GM18511 (cell line): Measurements from ENCODE around the gene ADTRP.

ENCODE experiments used
- ATAC-seq: cut with Tn5 transposase; IDR thresholded peaks from one replicate; pipeline ENCODE4 v1.9.1; 2021; ENCODE audit warnings: mild to moderate bottlenecking, moderate library complexity; ENCODE audit not compliant: unreplicated experiment

Gene ADTRP

GRCh38 chr6:11774426-11774825 is 4.2 kb downstream of the ADTRP start:
- ATAC-seq = no peak

DNA sequence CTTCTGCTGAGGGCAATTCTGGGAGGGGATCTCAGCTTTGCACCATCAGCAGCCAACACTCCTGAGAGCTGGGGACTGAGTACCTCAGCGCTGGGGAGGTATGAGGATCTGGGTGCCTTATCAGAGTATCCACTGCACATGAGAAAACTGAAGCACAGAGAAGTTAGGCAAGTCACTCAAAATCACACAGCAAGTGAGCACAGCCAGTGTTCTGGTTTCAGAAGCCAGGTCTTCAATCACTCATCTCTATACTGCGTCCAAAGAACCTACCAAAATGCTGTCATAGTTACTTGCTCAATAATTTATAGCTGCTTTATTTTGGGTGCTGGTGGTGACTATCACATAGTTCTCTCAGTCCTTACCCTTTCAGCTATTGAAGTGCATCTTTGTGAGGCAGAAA is 5.0 kb downstream of the ADTRP start:
- ATAC-seq = no peak

DNA sequence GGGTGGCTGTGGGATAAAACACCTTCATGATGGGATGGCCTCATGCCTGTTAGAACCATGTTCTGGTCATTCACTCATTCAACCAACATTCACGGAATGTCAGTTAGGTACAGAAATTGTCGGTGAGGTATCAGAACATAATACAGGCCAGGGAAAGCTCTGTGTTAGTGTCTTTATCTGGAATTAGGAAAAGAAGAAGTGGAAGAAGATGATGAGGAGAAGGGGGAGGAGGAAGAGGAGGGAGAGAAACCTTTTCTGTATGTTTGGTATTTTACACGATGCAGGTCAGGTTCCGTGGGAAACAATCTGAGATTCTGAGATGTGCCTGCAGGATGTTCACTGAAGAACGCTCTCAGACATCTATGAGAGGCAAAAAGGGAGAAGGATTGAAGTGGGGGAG is 5.6 kb downstream of the ADTRP start:
- ATAC-seq = no peak

- no peak for ATAC-seq
These were observed 6.3 kb downstream of the ADTRP start for GRCh38 chr6:11772109-11772825.

DNA sequence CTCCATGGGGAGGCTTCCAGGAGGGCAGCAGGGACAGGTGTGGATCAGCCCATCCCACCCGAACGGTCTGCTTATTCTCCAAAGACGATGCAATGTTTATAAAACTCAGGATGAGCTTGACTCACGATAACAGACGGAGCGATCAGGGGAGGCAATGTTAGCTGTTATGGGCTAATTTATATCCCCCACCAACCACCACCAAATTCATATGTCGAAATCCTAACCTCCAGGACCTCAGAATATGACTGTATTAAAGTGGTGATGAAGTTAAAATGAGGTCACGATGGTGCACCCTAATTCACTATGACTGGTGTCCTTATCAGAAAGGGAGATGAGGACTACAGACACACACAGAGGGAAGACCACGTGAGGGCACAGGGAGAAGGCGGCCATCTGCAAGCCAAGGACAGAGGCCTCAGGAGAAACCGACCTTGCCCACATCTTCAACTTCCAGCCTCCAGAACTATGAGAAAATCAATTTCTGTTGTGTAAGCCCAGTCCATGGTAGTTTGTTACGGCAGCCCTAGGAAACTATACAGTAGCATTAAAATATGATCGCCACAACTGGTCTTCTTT is 7.0 kb downstream of the ADTRP start:
- no peak for ATAC-seq

GRCh38 chr6:11770546-11771466 is 7.8 kb downstream of the ADTRP start:
- ATAC-seq = peak; percentile 57

DNA sequence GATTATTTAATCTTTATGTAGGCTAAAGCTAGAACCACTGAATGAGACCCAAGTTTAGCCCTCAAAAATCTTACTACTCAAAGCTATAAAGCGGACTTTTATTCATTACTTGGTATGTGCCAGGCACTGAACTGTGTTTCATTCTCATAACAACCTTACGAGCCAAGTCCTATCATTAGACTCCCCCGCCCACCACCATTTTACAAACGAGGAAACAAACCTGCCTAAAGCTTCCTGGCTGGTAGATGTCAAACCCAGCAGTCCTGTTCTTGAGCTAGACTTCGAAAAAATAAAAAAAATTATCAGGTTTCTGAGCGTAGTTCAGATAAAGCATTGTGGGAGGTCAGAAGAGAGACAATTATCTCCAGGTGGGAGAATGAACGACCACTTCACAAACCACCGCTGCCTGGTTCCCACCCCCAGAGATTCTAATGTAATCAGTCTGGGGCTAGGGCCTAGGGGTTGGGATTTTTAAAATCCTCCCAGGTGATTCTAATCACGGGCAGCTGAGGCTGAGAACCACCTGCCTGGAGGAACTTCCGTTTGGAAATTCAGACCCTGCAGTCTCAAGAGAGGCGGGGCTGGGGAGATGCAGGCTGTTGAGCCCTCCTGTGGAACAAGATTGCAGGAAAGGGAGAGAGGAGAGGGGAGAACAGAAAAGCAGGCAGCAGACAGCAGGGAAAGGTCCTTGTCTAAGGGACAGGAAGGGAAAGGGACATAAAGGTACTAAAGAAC is 8.6 kb downstream of the ADTRP start:
- ATAC-seq = no peak

GRCh38 chr6:11769244-11769643 is 9.4 kb downstream of the ADTRP start:
- ATAC-seq = no peak

DNA sequence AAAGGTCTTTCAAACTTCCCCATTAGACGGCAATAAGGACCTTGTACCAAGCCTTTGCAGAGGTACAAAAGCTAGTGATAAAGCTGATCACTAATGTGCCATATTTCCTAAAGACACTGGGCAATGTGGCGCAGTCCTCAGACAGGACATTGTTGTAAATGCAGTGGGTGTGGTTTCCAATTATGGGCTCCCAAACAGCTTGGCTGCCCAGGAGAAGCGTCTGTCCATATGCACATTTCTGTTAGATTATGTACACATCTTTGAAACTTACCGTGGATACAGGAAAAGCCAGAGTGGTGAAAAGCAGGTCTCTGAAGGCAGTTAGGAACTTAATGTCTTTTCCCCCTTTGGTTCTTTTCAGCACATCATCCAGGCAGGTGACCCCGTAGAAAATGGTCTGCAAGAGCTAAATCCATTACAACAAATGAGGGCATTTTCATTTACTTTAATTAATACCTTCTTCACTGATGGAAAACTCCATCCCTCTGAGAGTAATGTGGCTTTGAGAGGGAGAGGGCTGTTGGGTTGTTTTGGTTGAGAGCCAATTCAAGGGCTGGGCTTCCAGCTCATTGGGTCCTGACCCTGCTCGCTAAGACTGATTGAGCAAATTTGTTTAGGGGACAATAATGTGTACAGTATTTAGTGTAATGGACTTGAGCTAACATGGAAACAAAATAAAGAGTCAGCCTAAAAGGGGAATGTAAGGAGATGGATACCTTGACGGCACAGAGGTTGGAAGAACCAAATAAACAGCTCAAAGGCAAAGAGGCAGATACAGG is 10.4 kb downstream of the ADTRP start:
- ATAC-seq = no peak

DNA sequence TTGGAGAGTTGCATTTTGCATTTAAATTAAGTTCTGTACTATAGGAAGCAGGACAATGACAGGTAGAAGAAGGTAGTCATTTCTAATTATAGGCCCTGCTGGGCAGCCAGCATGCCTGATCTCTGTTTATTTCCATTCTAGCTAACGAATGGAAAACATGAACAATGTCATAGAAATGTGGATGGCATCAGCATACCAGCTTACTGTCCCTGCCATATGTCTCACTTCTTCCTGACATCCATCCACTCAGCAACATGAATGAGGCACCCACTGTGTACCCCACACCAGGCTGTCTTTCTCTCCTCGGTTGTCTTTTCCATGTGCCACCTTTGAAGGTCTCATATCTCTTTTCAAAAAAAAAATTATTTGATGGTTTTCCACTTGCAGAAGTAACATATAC is 11.1 kb downstream of the ADTRP start:
- no peak for ATAC-seq

- ATAC-seq = no peak
These were observed 11.8 kb downstream of the ADTRP start for GRCh38 chr6:11766589-11767450.

DNA sequence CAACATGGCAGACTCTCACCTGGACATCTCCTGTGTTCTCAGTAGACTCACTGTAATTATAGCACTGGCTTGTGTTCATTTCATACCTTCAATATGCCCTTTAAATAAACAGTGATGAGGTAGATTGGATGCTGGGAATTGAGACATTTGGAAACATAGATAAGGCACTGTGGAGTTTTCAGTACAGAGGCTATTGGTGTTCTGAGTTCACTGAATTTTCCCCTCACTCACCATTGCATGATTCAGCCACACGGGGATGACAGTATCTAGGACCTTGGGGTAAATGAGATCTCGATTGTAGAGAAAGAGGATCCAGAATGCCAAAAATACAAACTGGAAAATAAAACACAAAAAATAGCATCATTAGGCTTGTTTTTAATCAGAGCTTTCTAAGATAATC is 12.6 kb downstream of the ADTRP start:
- no peak for ATAC-seq

DNA sequence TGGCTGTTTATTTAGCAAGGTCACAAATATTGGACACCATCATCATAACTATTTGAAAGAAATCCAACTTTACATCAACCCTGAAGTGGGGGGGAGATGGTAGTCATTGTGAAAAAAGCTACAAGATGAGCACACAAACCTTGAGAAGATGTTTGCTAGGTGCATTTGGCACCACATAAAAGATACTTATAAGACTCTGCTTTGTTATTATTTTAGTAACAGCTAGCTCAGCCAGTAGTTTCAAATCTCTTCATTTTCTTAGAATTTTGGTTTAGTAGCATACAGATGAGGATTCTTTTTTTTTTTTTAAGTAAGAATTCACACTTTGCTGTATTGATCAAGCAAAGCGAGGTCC is 14.4 kb downstream of the ADTRP start:
- ATAC-seq = no peak

- ATAC-seq = no peak
These were observed 14.9 kb downstream of the ADTRP start for GRCh38 chr6:11763460-11764249.

DNA sequence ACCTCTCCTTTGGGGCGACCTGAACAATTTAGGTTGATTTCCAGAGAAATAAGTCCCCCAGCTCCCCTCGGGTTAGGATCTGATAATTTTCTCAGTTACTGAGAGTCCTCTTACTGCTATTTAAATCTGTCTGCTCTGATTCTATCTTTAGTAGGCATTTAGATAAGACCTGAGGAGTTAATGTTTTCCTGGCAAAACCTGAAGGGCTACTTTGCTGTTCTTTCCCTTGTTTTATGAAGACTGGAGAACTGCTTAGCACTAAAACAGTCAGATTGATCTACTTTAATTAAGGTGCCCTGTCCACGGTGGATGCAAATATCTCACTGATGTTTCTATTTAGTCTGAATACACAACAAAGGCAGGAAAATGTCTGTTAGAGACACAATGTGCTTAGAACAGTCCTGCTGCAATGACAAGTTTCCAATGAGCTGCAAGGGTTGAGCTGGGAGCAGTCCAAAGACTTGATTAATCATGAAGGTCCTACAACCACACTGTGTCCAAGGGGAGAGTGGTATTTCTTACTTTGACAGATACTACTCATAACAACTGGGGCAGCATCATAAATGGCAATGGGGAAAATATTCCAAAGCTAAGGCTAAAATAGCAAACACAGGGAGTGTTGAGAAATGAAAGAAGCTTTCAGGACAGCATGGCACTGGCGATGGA is 15.7 kb downstream of the ADTRP start:
- no peak for ATAC-seq

DNA sequence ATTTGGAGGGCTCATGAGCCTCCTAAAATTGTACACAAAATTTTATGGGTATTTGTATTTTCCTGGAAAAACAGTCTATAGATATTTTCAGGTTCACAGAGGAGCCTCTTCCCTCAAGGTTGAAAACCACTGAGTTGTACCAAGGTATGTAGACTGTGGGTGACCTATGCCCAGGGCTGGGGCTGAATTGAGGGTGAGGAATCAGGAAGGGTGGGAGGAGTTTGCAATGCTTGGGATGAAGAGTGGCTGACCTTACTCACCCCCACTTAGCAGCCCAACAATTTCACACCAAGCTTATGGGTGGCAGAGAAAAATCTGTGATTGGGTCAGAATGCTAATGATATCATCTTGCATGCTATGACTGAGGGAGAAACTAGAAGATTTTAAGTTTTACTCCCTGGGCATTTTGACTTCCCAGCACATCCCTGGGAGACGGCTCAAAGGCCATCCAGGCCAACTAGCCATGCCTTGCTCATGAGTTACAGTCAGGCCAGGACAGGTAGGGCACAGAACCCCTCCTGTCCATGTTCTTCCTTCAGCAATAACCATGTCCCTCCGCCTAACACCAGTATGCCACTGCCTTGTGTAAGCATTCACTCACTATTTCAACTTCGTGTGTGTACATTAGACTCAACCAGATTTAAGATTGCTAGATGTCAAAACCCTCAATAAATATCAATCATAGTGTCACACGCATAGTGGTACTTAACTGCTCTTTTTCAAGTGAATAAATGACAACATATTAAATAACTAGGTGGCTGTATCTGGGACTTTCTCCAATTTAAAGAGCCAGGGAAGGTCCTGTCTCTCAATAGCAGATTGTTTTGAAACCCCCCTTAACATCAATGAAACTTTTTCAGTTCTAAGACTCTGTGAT is 16.6 kb downstream of the ADTRP start:
- no peak for ATAC-seq

DNA sequence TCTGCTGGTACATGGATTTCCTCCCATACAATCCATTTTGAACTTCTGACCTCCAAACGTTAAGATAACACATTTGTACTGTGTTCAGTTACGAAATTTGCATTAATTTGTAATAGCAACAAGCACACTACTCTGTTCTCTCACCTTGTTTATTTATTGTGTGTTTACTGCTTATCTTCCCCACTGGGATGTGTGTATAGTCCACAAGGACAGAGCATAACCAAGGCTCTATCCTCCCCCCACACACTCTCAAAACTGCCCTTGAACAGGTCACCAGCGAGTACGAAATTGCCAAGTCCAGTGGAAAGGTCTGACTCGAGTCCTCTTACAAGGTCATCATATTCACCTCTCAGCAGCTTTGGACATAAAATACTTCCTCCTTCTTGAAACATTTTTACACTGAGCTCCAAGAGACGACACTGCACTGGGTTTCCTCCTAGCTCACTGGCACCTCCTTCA is 18.6 kb downstream of the ADTRP start:
- ATAC-seq = no peak
